IMR-90 (cell line): ENCODE data around the gene DEDD2.

ENCODE experiments used
- BHLHE40 ChIP-seq: fragments of 150-350 bp; IDR thresholded peaks from 2 replicates; pipeline ENCODE4 v1.6.1; 2016; ENCODE audit warnings: mild to moderate bottlenecking, low read depth, low read length
- CEBPB ChIP-seq: IDR thresholded peaks from 2 replicates; pipeline ENCODE4 v1.6.1; 2012; ENCODE audit warnings: low read depth, low read length, improper control_type of control experiment
- MAFK ChIP-seq: IDR thresholded peaks from 2 replicates; pipeline ENCODE4 v1.6.1; 2012; ENCODE audit warnings: low read depth, low read length, improper control_type of control experiment
- MAZ ChIP-seq: IDR thresholded peaks from 2 replicates; pipeline ENCODE4 v1.6.1; 2012; ENCODE audit warnings: low read depth, mild to moderate bottlenecking, low read length, improper control_type of control experiment, moderate library complexity, borderline replicate concordance
- NFE2L2 ChIP-seq: fragments of 150-350 bp; IDR thresholded peaks from 2 replicates; pipeline ENCODE4 v1.6.1; 2016; ENCODE audit warnings: low read depth, mild to moderate bottlenecking, low read length
- POLR2A ChIP-seq: IDR thresholded peaks from 2 replicates; pipeline ENCODE4 v1.6.1; 2012; ENCODE audit warnings: mild to moderate bottlenecking, low read depth, low read length
- RAD21 ChIP-seq: IDR thresholded peaks from 2 replicates; pipeline ENCODE4 v1.6.1; 2012; ENCODE audit warnings: low read length, improper control_type of control experiment
- SMC3 ChIP-seq: fragments of 150-350 bp; IDR thresholded peaks from 2 replicates; pipeline ENCODE4 v1.6.1; 2016; ENCODE audit warnings: low read depth, mild to moderate bottlenecking, antibody characterized with exemption, low read length, moderate library complexity
- USF2 ChIP-seq: fragments of 150-350 bp; IDR thresholded peaks from 2 replicates; pipeline ENCODE4 v1.6.1; 2017; ENCODE audit warnings: mild to moderate bottlenecking, antibody characterized with exemption, low read length, low read depth
- TF ChIP-seq, protein P1 (sequence below): conservative IDR thresholded peaks from 2 replicates; pipeline ENCODE4 v1.5.1; 2012; ENCODE audit warnings: mild to moderate bottlenecking, low read depth, low read length, improper control_type of control experiment

- TF ChIP-seq POLR2A, result no peak
- TF ChIP-seq CEBPB, result no peak
- TF ChIP-seq SMC3, result no peak
- TF ChIP-seq, protein P1, sequence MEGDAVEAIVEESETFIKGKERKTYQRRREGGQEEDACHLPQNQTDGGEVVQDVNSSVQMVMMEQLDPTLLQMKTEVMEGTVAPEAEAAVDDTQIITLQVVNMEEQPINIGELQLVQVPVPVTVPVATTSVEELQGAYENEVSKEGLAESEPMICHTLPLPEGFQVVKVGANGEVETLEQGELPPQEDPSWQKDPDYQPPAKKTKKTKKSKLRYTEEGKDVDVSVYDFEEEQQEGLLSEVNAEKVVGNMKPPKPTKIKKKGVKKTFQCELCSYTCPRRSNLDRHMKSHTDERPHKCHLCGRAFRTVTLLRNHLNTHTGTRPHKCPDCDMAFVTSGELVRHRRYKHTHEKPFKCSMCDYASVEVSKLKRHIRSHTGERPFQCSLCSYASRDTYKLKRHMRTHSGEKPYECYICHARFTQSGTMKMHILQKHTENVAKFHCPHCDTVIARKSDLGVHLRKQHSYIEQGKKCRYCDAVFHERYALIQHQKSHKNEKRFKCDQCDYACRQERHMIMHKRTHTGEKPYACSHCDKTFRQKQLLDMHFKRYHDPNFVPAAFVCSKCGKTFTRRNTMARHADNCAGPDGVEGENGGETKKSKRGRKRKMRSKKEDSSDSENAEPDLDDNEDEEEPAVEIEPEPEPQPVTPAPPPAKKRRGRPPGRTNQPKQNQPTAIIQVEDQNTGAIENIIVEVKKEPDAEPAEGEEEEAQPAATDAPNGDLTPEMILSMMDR, result no peak
- TF ChIP-seq RAD21, result no peak
- TF ChIP-seq MAFK, result no peak
- TF ChIP-seq MAZ, result no peak
- TF ChIP-seq USF2, result no peak
- no peak for TF ChIP-seq BHLHE40
- no peak for TF ChIP-seq NFE2L2
These were observed 28.8 kb downstream of the DEDD2 start for GRCh38 chr19:42188665-42189064.
